GM21529 (cell line): ENCODE results near the gene MMS19.
A peak's percentile ranks its signal among the peaks of the same experiment; 100 is the strongest.
"Not testable (repeated sequence)": the region's sequence is repeated elsewhere in the genome, so short reads cannot be mapped to it uniquely, and the experiment has no call there.

Source experiments
- ATAC-seq: cut with Tn5 transposase; IDR thresholded peaks from one replicate; pipeline ENCODE4 v1.9.1; 2021; ENCODE audit not compliant: unreplicated experiment

The MMS19 gene

DNA sequence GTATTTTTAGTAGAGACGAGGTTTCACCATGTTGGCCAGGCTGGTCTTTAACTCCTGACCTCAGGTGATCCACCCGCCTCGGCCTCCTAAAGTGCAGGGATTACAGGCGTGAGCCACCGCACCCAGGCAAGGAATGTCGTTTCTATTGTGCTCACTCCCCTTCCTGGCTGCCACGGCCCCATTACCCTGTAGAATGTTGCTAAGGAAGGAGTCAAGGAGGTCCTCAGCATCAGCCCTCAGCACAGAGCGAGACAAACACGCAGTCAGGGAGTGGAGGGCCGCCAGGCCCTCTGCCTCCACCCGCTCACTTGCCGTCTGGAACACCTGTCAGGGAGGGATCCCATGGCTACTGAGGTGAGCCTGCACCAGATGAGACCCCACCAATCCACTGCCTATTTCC lies 29.4 kb downstream of the MMS19 start:
- not testable (repeated sequence) for ATAC-seq

GRCh38 chr10:97468162-97468561 lies 30.1 kb downstream of the MMS19 start:
- no peak for ATAC-seq

- no peak for ATAC-seq
These were observed 31.5 kb downstream of the MMS19 start for GRCh38 chr10:97466755-97467154.

- ATAC-seq: no peak
These were observed 32.2 kb downstream of the MMS19 start for GRCh38 chr10:97465982-97466381.

GRCh38 chr10:97464226-97464625 lies 34.0 kb downstream of the MMS19 start:
- ATAC-seq: no peak

- no peak for ATAC-seq
These were observed 34.7 kb downstream of the MMS19 start for GRCh38 chr10:97463363-97464132.

GRCh38 chr10:97462309-97462708 lies 35.9 kb downstream of the MMS19 start:
- ATAC-seq: no peak

GRCh38 chr10:97459933-97460332 lies 38.3 kb downstream of the MMS19 start:
- ATAC-seq: no peak

DNA sequence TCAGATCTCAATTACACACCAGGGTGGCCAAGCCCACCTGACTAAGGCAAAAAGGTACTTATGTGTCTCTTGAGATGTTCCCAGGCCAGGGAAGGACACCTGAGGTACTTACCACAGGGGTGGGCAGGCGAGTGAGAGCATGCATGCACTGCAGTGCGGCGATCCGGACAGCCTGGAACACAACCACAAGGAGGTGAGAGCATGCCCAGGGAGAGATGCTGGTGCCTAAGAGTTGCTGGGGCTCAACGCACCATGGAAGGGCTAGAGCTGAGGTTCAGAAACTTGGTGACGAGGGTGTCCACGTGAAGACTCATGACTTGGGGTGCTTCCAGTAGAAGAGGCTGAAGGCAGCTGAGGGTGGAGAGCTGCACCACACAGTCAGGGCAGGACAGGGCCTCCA lies 39.1 kb downstream of the MMS19 start:
- no peak for ATAC-seq

GRCh38 chr10:97456686-97457065 lies 41.5 kb downstream of the MMS19 start:
- no peak for ATAC-seq

DNA sequence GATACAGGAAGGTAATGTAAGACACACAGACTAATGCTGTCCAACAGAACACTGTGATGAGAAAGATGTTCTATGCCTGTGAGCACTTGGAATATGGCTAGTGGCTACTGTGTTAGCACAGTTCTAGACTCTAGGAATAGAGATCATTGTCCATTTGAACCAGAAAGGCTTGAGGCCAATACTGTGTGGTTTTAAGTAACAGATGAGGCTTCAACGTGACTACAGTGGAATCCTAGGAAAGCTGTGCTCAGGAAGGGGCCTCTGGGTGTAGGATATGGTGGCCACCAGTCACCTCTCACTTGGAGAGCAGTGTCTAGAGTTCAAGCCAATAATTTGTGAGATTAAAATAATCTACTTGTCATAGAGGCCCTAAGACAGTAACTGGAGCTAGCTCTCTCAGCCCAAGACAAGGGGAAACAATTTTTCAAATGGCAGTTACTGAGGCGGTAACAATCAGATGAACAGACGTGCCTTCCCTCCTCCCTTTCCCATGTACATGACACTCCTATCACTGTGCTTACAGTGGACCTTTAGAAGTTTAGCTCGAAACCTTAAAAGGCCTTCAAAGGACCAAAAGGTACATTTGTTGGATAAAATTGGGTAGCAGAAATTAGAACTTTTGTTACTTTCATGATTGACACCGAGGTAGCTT lies 42.1 kb downstream of the MMS19 start:
- no peak for ATAC-seq

DNA sequence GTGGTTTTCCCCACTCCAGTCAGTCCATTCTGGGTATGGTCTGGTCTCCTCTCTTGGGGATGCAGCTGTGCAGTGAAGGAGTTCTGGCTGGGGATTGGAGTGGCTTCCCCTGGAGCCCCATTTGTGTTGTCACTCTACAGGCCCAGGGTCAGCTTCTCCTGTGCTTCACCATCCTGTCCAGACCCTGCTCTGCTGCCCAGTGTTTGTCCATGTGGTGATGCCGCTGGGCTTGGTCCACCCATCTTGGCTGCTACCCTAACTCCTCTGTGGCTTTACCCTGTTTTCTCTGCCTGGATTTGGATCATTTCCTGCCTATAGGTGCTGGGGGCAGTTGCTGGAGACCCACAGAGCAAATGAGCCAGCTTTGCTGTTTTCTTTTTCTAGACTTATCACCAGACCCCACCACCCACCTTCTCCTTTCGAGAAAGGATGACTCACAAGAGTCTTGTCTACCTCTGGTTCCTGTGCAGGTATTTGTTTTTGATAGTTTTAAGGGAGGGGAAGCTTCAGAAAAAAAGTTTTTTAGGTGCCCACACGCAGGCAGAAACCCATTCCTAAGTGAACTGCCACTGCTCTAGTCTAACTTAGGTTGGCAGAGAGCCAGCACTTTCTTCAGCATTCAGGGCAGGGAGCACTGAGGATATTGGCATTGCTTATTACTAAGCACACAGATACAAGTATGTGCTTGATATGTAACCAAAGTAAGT lies 43.7 kb downstream of the MMS19 start:
- no peak for ATAC-seq

- ATAC-seq: no peak
These were observed 45.9 kb downstream of the MMS19 start for GRCh38 chr10:97452352-97452751.

DNA sequence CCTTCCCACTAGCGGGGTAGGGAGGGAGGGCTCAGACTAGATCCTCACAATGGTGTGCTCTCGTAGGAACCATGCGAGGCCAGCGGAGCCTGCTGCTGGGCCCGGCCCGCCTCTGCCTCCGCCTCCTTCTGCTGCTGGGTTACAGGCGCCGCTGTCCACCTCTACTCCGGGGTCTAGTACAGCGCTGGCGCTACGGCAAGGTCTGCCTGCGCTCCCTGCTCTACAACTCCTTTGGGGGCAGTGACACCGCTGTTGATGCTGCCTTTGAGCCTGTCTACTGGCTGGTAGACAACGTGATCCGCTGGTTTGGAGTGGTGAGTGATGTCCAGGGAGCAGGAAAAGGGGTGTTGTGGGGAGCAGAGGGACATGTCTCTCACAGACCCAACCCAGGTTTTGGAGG lies 46.6 kb downstream of the MMS19 start:
- no peak for ATAC-seq

DNA sequence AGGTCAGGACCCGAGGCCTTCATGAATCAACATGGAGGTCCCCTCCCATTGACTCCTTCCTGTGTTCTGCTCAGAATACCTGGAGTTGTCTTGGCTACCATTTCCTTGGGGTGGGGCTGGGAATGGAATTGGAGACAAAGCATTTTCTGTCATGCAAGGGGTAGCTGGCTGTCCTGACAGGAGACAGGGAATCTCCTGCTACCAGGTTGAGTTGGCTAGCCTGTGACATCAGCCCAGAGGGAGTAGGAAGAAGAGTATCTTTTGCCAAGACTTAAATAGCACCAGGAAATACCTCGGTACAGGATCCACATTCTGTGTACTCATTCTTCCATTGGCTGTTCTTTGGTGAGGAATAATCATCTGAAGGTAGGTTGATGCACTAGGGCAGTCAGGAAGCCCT lies 47.4 kb downstream of the MMS19 start:
- no peak for ATAC-seq

DNA sequence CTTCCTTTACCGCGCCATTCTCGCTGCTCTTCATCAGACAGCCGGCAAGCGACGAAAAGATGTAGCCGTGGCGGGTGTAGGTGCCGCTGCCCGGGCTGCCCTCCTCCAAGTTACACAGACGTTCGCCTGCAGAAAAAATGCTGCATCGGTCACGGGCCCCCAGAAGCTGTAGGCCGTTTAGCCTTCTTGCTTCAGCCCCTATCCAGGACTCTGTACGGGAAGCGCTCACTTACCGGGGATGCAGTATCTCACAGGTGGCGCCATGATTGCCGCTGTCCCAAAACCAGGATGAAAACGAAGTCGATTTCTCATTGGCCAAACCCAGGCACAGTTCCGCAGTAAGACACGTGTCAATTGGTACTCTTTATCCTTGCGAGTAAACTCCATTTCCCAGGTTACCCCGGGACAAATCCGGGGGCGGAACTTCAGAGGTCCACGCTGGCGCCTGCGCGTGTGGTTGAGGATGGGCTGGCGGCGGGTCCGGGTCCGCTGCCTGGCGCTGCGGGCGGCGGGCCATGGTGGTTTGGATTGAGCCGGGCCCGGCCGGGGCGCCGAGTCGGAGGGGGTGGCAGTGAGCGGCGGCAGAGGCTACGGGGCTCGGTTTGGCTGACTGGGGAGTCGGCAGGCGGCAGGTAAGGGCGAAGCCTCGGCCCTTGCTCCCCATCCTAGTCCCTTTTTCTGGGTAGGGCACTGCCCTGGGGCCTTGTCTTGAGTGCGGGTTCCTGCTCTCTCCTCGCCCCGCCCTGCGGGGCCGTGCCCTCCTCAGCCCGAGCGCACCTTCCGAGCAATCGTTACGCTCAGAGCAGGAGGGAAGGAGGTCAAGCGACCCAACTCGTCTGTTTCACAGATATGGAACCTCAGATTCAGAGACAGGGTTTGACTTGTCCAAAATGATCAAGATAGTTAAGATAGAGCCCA lies 52.2 kb downstream of the MMS19 start, which contains the start of the genes EXOSC1 and ZDHHC16:
Gene EXOSC1, minus strand, starts transcription at position 285 of the 918 bp plus-strand sequence. Its CDS starts 21 bp downstream, at position 264.
Gene ZDHHC16, plus strand, starts transcription at position 454 of the 918 bp plus-strand sequence. CDS start 5,501 bp downstream, outside the sequence.
- ATAC-seq: peak; percentile 97

GRCh38 chr10:97445357-97445721 lies 52.9 kb downstream of the MMS19 start:
- ATAC-seq: no peak

- no peak for ATAC-seq
These were observed 54.0 kb downstream of the MMS19 start for GRCh38 chr10:97444212-97444611.

- no peak for ATAC-seq
These were observed 55.9 kb downstream of the MMS19 start for GRCh38 chr10:97442277-97442676.

GRCh38 chr10:97435211-97435610 lies 63.0 kb downstream of the MMS19 start:
- no peak for ATAC-seq

DNA sequence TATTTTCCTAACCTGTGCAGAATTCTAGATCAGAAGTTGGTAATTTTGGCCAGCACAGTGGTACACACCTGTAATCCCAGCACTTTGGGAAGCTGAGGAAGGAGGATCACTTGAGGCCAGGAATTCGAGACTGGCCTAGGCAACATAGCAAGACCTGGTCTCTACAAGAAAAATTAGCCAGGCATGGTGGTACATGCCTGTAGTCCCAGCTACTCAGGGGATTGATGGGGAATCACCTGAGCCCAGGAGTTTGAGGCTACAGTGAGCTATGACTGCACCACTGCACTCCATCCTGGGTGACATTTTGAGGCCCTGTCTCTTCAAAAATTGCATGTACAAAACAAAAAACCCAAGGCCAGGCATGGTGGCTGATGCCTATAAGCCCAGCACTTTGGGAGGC lies 63.7 kb downstream of the MMS19 start:
- ATAC-seq: no peak
